GM12891 (cell line): ENCODE results near the gene GCK.

Experiments
- PAX5 ChIP-seq: IDR thresholded peaks from 2 replicates; pipeline ENCODE4 v1.6.1; 2011; ENCODE audit warnings: low read length, moderate library complexity, mild to moderate bottlenecking; ENCODE audit not compliant: insufficient read depth, severe bottlenecking
- POLR2A ChIP-seq: IDR thresholded peaks from 2 replicates; pipeline ENCODE4 v1.6.1; 2011; ENCODE audit warnings: low read depth, low read length, control low read depth
- POLR2AphosphoS5 ChIP-seq: IDR thresholded peaks from 2 replicates; pipeline ENCODE4 v1.6.1; 2011; ENCODE audit warnings: low read depth, low read length, control low read depth
- TAF1 ChIP-seq: IDR thresholded peaks from 2 replicates; pipeline ENCODE4 v1.6.1; 2011; ENCODE audit warnings: low read depth, low read length, control low read depth

DNA sequence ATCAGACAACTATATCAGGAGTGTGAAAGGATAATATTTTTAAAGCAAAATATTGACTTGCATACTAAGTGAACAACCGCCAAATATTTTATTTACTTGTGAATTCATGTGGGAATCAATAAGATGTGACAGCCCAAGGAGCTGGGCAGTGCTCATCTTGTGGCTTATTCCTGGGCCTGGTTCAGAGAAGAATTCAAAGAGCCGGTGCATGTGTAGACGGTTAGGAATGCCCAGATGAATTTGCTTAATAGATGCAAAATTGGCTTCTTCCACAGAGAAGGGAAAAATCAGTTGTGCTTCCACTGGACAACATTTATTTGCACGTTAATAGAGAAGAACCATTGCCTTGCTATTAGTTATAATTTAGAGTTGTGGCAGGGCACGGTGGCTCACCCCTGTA is 52.5 kb downstream of the GCK start:
- TF ChIP-seq POLR2AphosphoS5 (no peak), POLR2A (no peak), PAX5 (no peak), TAF1 (no peak)
